ENCODE data around the gene ANGPTL7.

ANGPTL7 gene

GRCh38 chr1:11211461-11211860, 22.3 kb downstream of the ANGPTL7 start:
- Histone ChIP-seq H3K9ac (ENCODE audit: low read depth, low read length) (no peak overlapping the region), H3K4me1 (ENCODE audit: control insufficient read depth, insufficient read depth, low read length) (no peaks in the 10 kb centered on the region), H3K4me2 (ENCODE audit: low read length) (no peak overlapping the region), H3K27me3 (ENCODE audit: control insufficient read depth, insufficient read depth, low read length) (no peaks in the 10 kb centered on the region), H3K9me3 (replicated peaks; ENCODE audit: low read length) (no peaks in the 10 kb centered on the region), H3K4me3 (ENCODE audit: low read length) (no peak overlapping the region), H3K36me3 (ENCODE audit: insufficient read depth, low read length) (peaks cover 61% of the 10 kb centered on the region)

DNA sequence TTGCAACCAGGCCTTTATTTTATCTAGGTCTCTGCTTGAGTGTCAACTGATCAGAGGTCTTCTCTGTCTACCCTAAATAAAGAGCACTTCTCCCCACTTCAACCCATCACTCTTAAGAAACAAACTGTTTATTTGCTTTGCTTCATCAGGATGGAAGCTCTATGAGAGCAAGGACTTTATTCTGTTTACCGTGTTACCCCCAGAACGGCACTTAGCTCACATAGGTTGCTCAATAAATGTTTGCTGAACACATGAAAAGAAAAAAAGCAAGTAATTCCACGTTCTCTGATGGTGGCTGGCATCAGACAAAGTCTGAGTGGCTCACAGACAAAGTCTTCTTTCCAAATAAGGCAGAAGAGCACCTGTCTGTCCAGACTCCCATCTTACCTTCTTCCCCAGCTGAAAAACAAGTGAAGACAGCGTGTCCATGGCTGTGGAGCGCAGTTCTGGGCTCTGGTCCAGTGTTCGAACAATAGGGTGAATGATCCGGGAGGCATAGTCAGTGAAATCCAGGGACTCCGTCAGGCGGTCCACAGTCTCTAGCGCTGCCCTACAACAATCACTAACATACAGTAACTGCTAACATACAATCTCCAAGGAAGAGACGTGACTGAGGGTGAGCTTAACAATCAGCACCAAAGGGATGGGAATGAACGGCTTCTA, 22.9 kb downstream of the ANGPTL7 start:
- Histone ChIP-seq H3K4me1 (ENCODE audit: control insufficient read depth, insufficient read depth, low read length) (no peaks in the 10 kb centered on the region), H3K36me3 (ENCODE audit: insufficient read depth, low read length) (peaks cover 62% of the 10 kb centered on the region), H3K4me3 (ENCODE audit: low read length) (no peak overlapping the region)

DNA sequence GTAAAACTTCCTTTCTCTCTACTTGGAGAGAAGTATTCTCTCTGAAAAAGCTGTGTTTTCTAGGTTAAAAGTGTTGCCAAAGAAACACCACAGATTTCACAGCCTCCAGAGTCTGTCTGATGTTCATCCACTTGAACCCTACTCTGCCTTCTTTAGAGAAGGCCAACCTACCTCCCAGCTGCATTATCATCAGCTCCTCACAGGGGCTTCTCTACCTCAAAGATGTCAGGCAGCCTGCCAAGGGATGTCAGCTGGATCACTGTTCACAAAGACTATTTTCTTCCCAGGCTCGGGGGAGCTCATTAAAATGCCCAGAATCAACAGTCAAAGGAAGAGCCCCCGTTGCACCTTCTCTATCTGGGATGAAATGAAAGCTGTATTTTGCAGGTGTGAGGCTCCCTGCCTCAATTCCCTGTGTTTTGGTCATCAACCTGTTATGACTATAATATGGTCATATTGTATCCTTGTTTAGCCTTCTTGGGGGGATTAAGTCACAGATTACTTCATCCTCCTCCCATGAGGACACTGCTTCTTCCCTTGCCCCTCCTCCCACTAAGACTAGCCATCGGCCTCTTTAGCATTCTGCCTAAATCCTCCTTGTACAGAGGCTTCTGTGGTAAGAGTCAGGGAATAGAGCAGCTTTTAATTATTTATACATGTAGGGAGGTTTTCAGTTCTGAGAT, 25.7 kb downstream of the ANGPTL7 start:
- Histone ChIP-seq H3K36me3 (ENCODE audit: insufficient read depth, low read length) (peaks cover 63% of the 10 kb centered on the region), H3K4me2 (ENCODE audit: low read length) (no peak overlapping the region), H3K9me3 (replicated peaks; ENCODE audit: low read length) (no peaks in the 10 kb centered on the region), H3K27me3 (ENCODE audit: control insufficient read depth, insufficient read depth, low read length) (no peaks in the 10 kb centered on the region), H3K4me3 (ENCODE audit: low read length) (no peak overlapping the region), H3K4me1 (ENCODE audit: control insufficient read depth, insufficient read depth, low read length) (no peaks in the 10 kb centered on the region), H3K9ac (ENCODE audit: low read depth, low read length) (no peak overlapping the region)

More for the DNA sequence above, 22.9 kb downstream of the ANGPTL7 start:
- H3K27me3 ChIP-seq (ENCODE audit: control insufficient read depth, insufficient read depth, low read length), result no peaks in the 10 kb centered on the region
- H3K4me2 ChIP-seq (ENCODE audit: low read length), result no peak overlapping the region
- H3K9me3 ChIP-seq (replicated peaks; ENCODE audit: low read length), result no peaks in the 10 kb centered on the region
- no peak overlapping the region for H3K9ac ChIP-seq (ENCODE audit: low read depth, low read length)

DNA sequence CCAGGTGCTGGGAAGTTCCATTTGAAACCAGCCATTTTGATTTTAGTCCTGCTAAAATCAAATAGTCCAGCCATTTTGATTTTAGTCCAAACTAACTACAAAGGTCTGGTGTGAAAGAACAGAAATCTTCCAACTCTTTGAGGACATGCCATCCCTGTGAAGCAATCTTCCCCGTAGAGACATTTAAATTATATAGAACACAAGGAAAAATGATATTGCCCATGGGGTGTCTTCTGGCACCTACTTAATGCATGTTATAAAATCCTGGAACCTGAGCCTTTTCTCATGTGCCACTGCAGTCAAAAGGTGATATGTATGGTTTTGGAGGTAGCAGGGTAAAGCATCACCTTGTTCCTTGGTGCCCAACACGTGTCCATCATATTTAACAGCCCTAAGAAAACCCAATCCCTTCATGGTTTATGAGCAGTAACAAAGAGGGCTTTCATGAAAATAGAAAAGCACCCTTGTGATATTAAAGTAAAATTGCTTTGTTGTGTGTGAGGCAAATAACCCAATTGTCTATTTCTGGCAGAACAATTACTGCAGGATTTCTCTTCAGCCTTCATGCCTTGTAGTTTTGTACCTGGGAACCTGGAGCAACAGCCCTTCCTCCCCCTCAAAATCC, 26.3 kb downstream of the ANGPTL7 start:
- Histone ChIP-seq H3K27me3 (ENCODE audit: control insufficient read depth, insufficient read depth, low read length) (no peaks in the 10 kb centered on the region), H3K4me2 (ENCODE audit: low read length) (no peak overlapping the region), H3K36me3 (ENCODE audit: insufficient read depth, low read length) (peaks cover 63% of the 10 kb centered on the region), H3K9ac (ENCODE audit: low read depth, low read length) (no peak overlapping the region), H3K9me3 (replicated peaks; ENCODE audit: low read length) (no peaks in the 10 kb centered on the region), H3K4me1 (ENCODE audit: control insufficient read depth, insufficient read depth, low read length) (no peaks in the 10 kb centered on the region), H3K4me3 (ENCODE audit: low read length) (no peak overlapping the region)

DNA sequence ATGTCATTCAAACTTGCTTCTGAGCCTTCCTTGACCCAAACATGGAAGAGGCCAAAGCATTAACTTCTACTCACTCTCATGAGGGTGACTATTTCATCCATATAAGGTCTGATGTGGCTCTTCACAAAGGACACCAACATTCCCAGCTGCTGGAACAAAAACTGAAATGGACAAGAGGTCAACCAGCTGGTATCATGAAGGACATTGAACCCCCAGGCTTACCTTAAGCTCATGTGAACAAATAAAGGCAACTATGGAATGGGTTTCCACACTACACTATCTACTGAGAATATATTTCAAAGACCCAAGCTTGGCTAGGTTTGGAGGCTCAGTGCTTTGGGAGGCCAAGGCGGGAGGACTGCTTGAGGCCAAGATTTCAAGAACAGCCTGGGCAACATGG, 26.9 kb downstream of the ANGPTL7 start:
- Histone ChIP-seq H3K4me3 (ENCODE audit: low read length) (no peak overlapping the region), H3K36me3 (ENCODE audit: insufficient read depth, low read length) (peaks cover 60% of the 10 kb centered on the region), H3K4me2 (ENCODE audit: low read length) (no peak overlapping the region)

GRCh38 chr1:11227106-11228077, 38.2 kb downstream of the ANGPTL7 start:
- Histone ChIP-seq H3K9me3 (replicated peaks; ENCODE audit: low read length) (no peaks in the 10 kb centered on the region), H3K4me1 (ENCODE audit: control insufficient read depth, insufficient read depth, low read length) (no peaks in the 10 kb centered on the region), H3K27me3 (ENCODE audit: control insufficient read depth, insufficient read depth, low read length) (no peaks in the 10 kb centered on the region), H3K36me3 (ENCODE audit: insufficient read depth, low read length) (peaks cover 62% of the 10 kb centered on the region), H3K4me3 (ENCODE audit: low read length) (no peak overlapping the region), H3K4me2 (ENCODE audit: low read length) (no peak overlapping the region), H3K9ac (ENCODE audit: low read depth, low read length) (no peak overlapping the region)

More for the DNA sequence above, 26.9 kb downstream of the ANGPTL7 start:
- no peaks in the 10 kb centered on the region for H3K4me1 ChIP-seq (ENCODE audit: control insufficient read depth, insufficient read depth, low read length)
- H3K27me3 ChIP-seq (ENCODE audit: control insufficient read depth, insufficient read depth, low read length), result no peaks in the 10 kb centered on the region
- H3K9ac ChIP-seq (ENCODE audit: low read depth, low read length), result no peak overlapping the region
- H3K9me3 ChIP-seq (replicated peaks; ENCODE audit: low read length), result no peaks in the 10 kb centered on the region

- H3K4me1 ChIP-seq (ENCODE audit: control insufficient read depth, insufficient read depth, low read length), result no peaks in the 10 kb centered on the region
- peaks cover 72% of the 10 kb centered on the region for H3K36me3 ChIP-seq (ENCODE audit: insufficient read depth, low read length)
- H3K9me3 ChIP-seq (replicated peaks; ENCODE audit: low read length), result no peaks in the 10 kb centered on the region
- no peak overlapping the region for H3K4me2 ChIP-seq (ENCODE audit: low read length)
- H3K27me3 ChIP-seq (ENCODE audit: control insufficient read depth, insufficient read depth, low read length), result no peaks in the 10 kb centered on the region
- H3K4me3 ChIP-seq (ENCODE audit: low read length), result no peak overlapping the region
- no peak overlapping the region for H3K9ac ChIP-seq (ENCODE audit: low read depth, low read length)
Measured at GRCh38 chr1:11229203-11229602, 40.0 kb downstream of the ANGPTL7 start.

- no peaks in the 10 kb centered on the region for H3K9me3 ChIP-seq (replicated peaks; ENCODE audit: low read length)
- peaks cover 85% of the 10 kb centered on the region for H3K36me3 ChIP-seq (ENCODE audit: insufficient read depth, low read length)
- H3K4me2 ChIP-seq (ENCODE audit: low read length), result no peak overlapping the region
Measured at GRCh38 chr1:11233208-11233607, 44.1 kb downstream of the ANGPTL7 start.

GRCh38 chr1:11237356-11237755, 48.2 kb downstream of the ANGPTL7 start:
- Histone ChIP-seq H3K4me1 (ENCODE audit: control insufficient read depth, insufficient read depth, low read length) (peaks cover 8% of the 10 kb centered on the region), H3K9me3 (replicated peaks; ENCODE audit: low read length) (no peaks in the 10 kb centered on the region), H3K36me3 (ENCODE audit: insufficient read depth, low read length) (peaks cover 71% of the 10 kb centered on the region), H3K4me3 (ENCODE audit: low read length) (no peak overlapping the region), H3K4me2 (ENCODE audit: low read length) (no peak overlapping the region), H3K27me3 (ENCODE audit: control insufficient read depth, insufficient read depth, low read length) (no peaks in the 10 kb centered on the region), H3K9ac (ENCODE audit: low read depth, low read length) (no peak overlapping the region)

More at GRCh38 chr1:11233208-11233607, 44.1 kb downstream of the ANGPTL7 start:
- Histone ChIP-seq H3K4me1 (ENCODE audit: control insufficient read depth, insufficient read depth, low read length) (peaks cover 8% of the 10 kb centered on the region), H3K9ac (ENCODE audit: low read depth, low read length) (no peak overlapping the region), H3K27me3 (ENCODE audit: control insufficient read depth, insufficient read depth, low read length) (no peaks in the 10 kb centered on the region), H3K4me3 (ENCODE audit: low read length) (no peak overlapping the region)

- H3K4me2 ChIP-seq (ENCODE audit: low read length), result no peak overlapping the region
- no peaks in the 10 kb centered on the region for H3K9me3 ChIP-seq (replicated peaks; ENCODE audit: low read length)
- H3K9ac ChIP-seq (ENCODE audit: low read depth, low read length), result no peak overlapping the region
- H3K4me1 ChIP-seq (ENCODE audit: control insufficient read depth, insufficient read depth, low read length), result peaks cover 8% of the 10 kb centered on the region
- no peak overlapping the region for H3K4me3 ChIP-seq (ENCODE audit: low read length)
- no peaks in the 10 kb centered on the region for H3K27me3 ChIP-seq (ENCODE audit: control insufficient read depth, insufficient read depth, low read length)
- peaks cover 74% of the 10 kb centered on the region for H3K36me3 ChIP-seq (ENCODE audit: insufficient read depth, low read length)
Measured at GRCh38 chr1:11238311-11238710, 49.2 kb downstream of the ANGPTL7 start.

GRCh38 chr1:11245248-11245647, 56.1 kb downstream of the ANGPTL7 start:
- no peaks in the 10 kb centered on the region for H3K4me1 ChIP-seq (ENCODE audit: control insufficient read depth, insufficient read depth, low read length)
- no peak overlapping the region for H3K4me2 ChIP-seq (ENCODE audit: low read length)
- no peak overlapping the region for H3K4me3 ChIP-seq (ENCODE audit: low read length)
- H3K9ac ChIP-seq (ENCODE audit: low read depth, low read length), result no peak overlapping the region
- peaks cover 55% of the 10 kb centered on the region for H3K36me3 ChIP-seq (ENCODE audit: insufficient read depth, low read length)
- H3K9me3 ChIP-seq (replicated peaks; ENCODE audit: low read length), result no peaks in the 10 kb centered on the region
- H3K27me3 ChIP-seq (ENCODE audit: control insufficient read depth, insufficient read depth, low read length), result no peaks in the 10 kb centered on the region

Data from skeletal muscle satellite cell (primary cell).